PC-9 (cell line): ENCODE measurements around the gene PCNX1. TPM values are rescaled to one million over a fixed set of nuclear protein-coding genes. Genes with fewer than 3 reads are reported as not detected.
"Not testable (repeated sequence)": the region's sequence is repeated elsewhere in the genome, so short reads cannot be mapped to it uniquely, and the experiment has no call there.

Experiments used
- BruUV-seq: library from RNA; stranded (reverse); fragments of 400-500 nt; replicated peaks from 2 replicates; lab custom pipeline; 2021; lab: Mats Ljungman, UMichigan
- CTCF ChIA-PET: fragments of 300-600 bp; sonication (Branson Sonifier 250); formaldehyde crosslinking; loops from one replicate; lab custom pipeline; 2022; ENCODE audit warnings: antibody characterized with exemption; lab: Charles Lee
- POLR2A ChIA-PET: fragments of 300-600 bp; sonication (Branson Sonifier 250); formaldehyde crosslinking; loops from one replicate; lab custom pipeline; 2022; ENCODE audit warnings: antibody characterized with exemption; ENCODE audit not compliant: unreplicated experiment; lab: Charles Lee
- DNase-seq, 2 experiments: peaks; one replicate each; pipeline versions ENCODE4 v3.0.0 to v3.0.0-alpha.2; 2015 to 2022; ENCODE audit warnings: mixed read lengths in 1 of 2
- H2AFZ ChIP-seq: fragments of 200-600 bp; sonication (generic); 2 replicates; pipeline ENCODE4 v1.8.1; 2017; ENCODE audit warnings: antibody characterized with exemption
- H3F3A ChIP-seq: fragments of 200-600 bp; sonication (generic); 2 replicates; pipeline ENCODE4 v1.8.1; 2017; ENCODE audit warnings: antibody characterized with exemption, mild to moderate bottlenecking, low read depth; ENCODE audit not compliant: insufficient read depth
- H3K27ac ChIP-seq: fragments of 200-600 bp; sonication (generic); 2 replicates; pipeline ENCODE4 v1.6.1; 2016; ENCODE audit warnings: mixed run types
- H3K27me3 ChIP-seq: fragments of 200-600 bp; sonication (generic); 2 replicates; pipeline ENCODE4 v1.6.1; 2016; ENCODE audit warnings: low read depth, mixed run types; ENCODE audit not compliant: insufficient read depth
- H3K36me3 ChIP-seq: fragments of 200-600 bp; sonication (generic); 2 replicates; pipeline ENCODE4 v1.6.1; 2016; ENCODE audit warnings: low read depth, mixed run types
- H3K4me1 ChIP-seq: fragments of 200-600 bp; sonication (generic); replicated peaks from 2 replicates; pipeline ENCODE4 v1.6.1; 2016; ENCODE audit warnings: mixed run types; ENCODE audit not compliant: insufficient read depth
- H3K4me2 ChIP-seq: fragments of 200-600 bp; sonication (generic); 2 replicates; pipeline ENCODE4 v1.6.1; 2017; ENCODE audit warnings: mixed run types
- H3K4me3 ChIP-seq: fragments of 200-600 bp; sonication (generic); 2 replicates; pipeline ENCODE4 v1.6.1; 2016; ENCODE audit warnings: mixed run types
- H3K79me2 ChIP-seq: fragments of 200-600 bp; sonication (generic); 2 replicates; pipeline ENCODE4 v1.6.1; 2017; ENCODE audit warnings: low read depth, mixed run types
- H3K9me2 ChIP-seq: fragments of 200-600 bp; sonication (generic); 2 replicates; pipeline ENCODE4 v1.8.1; 2017; ENCODE audit warnings: mild to moderate bottlenecking; ENCODE audit not compliant: insufficient read depth
- H3K9me3 ChIP-seq: fragments of 200-600 bp; sonication (generic); 2 replicates; pipeline ENCODE4 v1.8.1; 2016; ENCODE audit warnings: low read depth; ENCODE audit not compliant: insufficient read depth
- H4K20me1 ChIP-seq: fragments of 200-600 bp; sonication (generic); 2 replicates; pipeline ENCODE4 v1.8.1; 2017; ENCODE audit not compliant: insufficient read depth
- EZH2 ChIP-seq: fragments of 200-600 bp; sonication (generic); IDR thresholded peaks from 2 replicates; pipeline ENCODE4 v1.8.0; 2017; ENCODE audit warnings: antibody characterized with exemption, low read depth
- intact Hi-C: fragments of 100-400 bp; cut with micrococcal nuclease; formaldehyde crosslinking; loops from one replicate; pipeline ENCODE4 v1.10.0; 2022; ENCODE audit not compliant: unreplicated experiment
- total RNA-seq: library from RNA; stranded (reverse); gene quantifications from 2 replicates; pipeline ENCODE4 v1.2.3, GENCODE V29; 2021
- TF ChIP-seq, protein P1 (sequence below): fragments of 200-600 bp; sonication (generic); conservative IDR thresholded peaks from 2 replicates; pipeline ENCODE4 v1.6.1; 2017; ENCODE audit warnings: mixed run types, antibody characterized with exemption, mild to moderate bottlenecking, moderate library complexity

The PCNX1 gene
- total RNA-seq, 1 experiment from 2014 or later, result 37.6 TPM

DNA sequence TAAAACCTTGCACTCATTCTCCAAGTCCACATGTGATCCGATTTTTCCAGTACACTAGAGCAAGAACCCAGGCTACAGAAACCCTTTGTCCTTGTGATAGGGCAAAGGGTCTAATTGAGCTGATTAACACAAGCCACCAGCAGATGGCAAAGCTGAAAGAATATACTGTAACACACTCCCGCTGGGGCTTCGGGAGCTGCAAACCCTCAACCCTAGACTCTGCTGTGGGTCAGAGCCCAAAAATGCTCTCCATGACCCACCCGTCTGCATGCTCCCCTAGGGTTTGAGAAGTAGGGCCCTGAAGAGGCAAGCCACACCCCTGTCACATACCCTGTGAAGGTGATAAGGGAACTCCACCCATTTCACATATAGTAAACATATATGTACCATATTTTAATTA, 33.6 kb upstream of the PCNX1 start:
- no TSS peak for BruUV-seq
- ChIA-PET CTCF (no interaction called here), POLR2A (no interaction called here)
- Histone ChIP-seq H4K20me1 (no peaks in the 10 kb centered on the region), H3K4me1 (no peaks in the 10 kb centered on the region), H3K27me3 (no peaks in the 10 kb centered on the region), H3F3A (no peaks in the 10 kb centered on the region), H3K4me2 (no peak overlapping the region), H3K9me3 (no peaks in the 10 kb centered on the region; the same call in 1 of the 2 replicates), H3K36me3 (no peaks in the 10 kb centered on the region), H3K27ac (no peak overlapping the region), H3K4me3 (no peak overlapping the region), H3K9me2 (no peaks in the 10 kb centered on the region), H3K79me2 (no peaks in the 10 kb centered on the region), H2AFZ (no peak overlapping the region)
- no peak for TF ChIP-seq EZH2
- TF ChIP-seq, protein P1, sequence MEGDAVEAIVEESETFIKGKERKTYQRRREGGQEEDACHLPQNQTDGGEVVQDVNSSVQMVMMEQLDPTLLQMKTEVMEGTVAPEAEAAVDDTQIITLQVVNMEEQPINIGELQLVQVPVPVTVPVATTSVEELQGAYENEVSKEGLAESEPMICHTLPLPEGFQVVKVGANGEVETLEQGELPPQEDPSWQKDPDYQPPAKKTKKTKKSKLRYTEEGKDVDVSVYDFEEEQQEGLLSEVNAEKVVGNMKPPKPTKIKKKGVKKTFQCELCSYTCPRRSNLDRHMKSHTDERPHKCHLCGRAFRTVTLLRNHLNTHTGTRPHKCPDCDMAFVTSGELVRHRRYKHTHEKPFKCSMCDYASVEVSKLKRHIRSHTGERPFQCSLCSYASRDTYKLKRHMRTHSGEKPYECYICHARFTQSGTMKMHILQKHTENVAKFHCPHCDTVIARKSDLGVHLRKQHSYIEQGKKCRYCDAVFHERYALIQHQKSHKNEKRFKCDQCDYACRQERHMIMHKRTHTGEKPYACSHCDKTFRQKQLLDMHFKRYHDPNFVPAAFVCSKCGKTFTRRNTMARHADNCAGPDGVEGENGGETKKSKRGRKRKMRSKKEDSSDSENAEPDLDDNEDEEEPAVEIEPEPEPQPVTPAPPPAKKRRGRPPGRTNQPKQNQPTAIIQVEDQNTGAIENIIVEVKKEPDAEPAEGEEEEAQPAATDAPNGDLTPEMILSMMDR, result no peak
- intact Hi-C loops, result no loop called here
- DNase-seq, result no peak

DNA sequence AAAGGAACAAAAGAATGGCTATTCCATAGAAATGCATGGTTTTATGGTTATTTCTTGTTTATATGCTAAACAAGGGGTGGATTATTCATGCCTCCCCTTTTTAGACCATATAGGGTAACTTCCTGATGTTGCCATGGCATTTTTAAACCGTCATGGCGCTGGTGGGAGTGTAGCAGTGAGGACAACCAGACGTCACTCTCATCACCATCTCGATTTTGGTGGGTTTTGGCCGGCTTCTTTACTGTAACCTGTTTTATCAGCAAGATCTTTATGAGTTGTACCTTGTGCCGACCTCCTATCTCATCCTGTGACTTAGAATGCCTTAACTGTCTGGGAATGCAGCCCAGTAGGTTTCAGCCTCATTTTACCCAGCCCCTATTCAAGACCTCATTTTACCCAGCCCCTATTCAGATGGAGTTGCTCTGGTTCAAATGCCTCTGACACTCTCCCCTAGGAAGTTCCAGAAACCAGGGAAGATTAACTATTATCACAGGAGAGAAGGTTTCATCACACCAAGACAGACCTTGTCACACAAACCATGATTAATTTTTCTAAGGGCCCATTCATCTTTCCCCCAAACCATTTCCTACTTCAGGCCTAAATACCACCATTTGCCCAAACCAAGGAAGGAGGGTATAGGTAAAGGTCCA, 31.3 kb upstream of the PCNX1 start:
- CTCF ChIA-PET, POLR2A ChIA-PET, H3K9me2 ChIP-seq, BruUV-seq, H3F3A ChIP-seq, H4K20me1 ChIP-seq, intact Hi-C loops, H3K27me3 ChIP-seq, H3K4me3 ChIP-seq, H3K27ac ChIP-seq, H3K4me1 ChIP-seq, H2AFZ ChIP-seq, H3K79me2 ChIP-seq, H3K4me2 ChIP-seq, H3K9me3 ChIP-seq, DNase-seq, H3K36me3 ChIP-seq: not testable (repeated sequence)

DNA sequence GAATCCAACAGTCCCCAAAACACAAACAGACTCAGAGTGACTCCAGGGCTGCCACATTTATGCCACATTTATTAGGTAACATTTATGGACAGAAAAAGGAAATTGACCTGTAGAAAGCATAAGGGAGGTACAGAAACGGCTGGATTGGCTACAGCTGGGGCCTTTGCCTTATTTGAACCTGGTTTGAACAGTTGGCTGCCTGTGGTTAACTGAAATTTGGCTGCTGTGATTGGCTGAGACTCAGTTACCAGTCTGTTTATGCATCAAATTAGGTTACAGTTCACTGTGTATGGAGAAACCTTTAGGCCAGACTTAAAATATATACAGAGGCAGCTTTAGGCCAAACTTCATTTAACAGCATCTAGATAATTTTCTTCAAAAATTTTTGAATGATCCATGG, 27.8 kb upstream of the PCNX1 start:
- no peaks in the 10 kb centered on the region for H3K27me3 ChIP-seq
- no peaks in the 10 kb centered on the region for H3K36me3 ChIP-seq
- H3K9me3 ChIP-seq, result no peaks in the 10 kb centered on the region
- H3K9me2 ChIP-seq, result no peaks in the 10 kb centered on the region
- no peak overlapping the region for H3K27ac ChIP-seq
- TF ChIP-seq EZH2, result no peak
- no peak for DNase-seq
- no peaks in the 10 kb centered on the region for H3F3A ChIP-seq
- ChIA-PET CTCF (no interaction called here), POLR2A (no interaction called here)
- H3K4me1 ChIP-seq, result no peaks in the 10 kb centered on the region
- no peak overlapping the region for H3K4me2 ChIP-seq
- intact Hi-C loops, result no loop called here
- no peaks in the 10 kb centered on the region for H3K79me2 ChIP-seq
- no peaks in the 10 kb centered on the region for H4K20me1 ChIP-seq
- H2AFZ ChIP-seq, result no peak overlapping the region
- no TSS peak for BruUV-seq
- no peak overlapping the region for H3K4me3 ChIP-seq

DNA sequence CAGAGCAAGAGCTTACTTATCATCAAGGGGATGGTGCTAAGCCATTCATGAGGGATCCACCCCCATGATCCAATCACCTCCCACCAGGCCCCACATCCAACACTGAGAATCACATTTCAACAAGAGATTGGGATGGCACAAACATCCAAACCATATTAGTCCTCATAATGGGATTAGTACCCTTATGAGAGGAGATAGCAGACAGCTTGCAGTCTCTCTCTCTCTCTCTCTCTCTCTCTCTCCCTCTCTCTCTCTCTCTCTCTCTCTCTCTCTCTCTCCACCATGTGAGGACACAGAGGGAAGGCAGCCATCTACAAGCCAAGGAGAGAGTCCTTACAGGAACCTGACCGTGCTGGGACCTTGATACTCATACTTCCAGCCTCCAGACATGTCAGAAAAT, 26.4 kb upstream of the PCNX1 start:
- DNase-seq, H3K9me3 ChIP-seq, H2AFZ ChIP-seq, H3F3A ChIP-seq, H3K4me3 ChIP-seq, H4K20me1 ChIP-seq, H3K9me2 ChIP-seq, POLR2A ChIA-PET, H3K4me1 ChIP-seq, H3K4me2 ChIP-seq, intact Hi-C loops, CTCF ChIA-PET, H3K79me2 ChIP-seq, BruUV-seq, H3K27ac ChIP-seq, H3K27me3 ChIP-seq, H3K36me3 ChIP-seq: not testable (repeated sequence)
